ENCODE data around the gene SPNS2. TPM values are rescaled to one million over a fixed set of nuclear protein-coding genes. Genes with fewer than 3 reads are reported as not detected.

Gene SPNS2
- total RNA-seq, 1 experiment from 2014 or later = not detected

DNA sequence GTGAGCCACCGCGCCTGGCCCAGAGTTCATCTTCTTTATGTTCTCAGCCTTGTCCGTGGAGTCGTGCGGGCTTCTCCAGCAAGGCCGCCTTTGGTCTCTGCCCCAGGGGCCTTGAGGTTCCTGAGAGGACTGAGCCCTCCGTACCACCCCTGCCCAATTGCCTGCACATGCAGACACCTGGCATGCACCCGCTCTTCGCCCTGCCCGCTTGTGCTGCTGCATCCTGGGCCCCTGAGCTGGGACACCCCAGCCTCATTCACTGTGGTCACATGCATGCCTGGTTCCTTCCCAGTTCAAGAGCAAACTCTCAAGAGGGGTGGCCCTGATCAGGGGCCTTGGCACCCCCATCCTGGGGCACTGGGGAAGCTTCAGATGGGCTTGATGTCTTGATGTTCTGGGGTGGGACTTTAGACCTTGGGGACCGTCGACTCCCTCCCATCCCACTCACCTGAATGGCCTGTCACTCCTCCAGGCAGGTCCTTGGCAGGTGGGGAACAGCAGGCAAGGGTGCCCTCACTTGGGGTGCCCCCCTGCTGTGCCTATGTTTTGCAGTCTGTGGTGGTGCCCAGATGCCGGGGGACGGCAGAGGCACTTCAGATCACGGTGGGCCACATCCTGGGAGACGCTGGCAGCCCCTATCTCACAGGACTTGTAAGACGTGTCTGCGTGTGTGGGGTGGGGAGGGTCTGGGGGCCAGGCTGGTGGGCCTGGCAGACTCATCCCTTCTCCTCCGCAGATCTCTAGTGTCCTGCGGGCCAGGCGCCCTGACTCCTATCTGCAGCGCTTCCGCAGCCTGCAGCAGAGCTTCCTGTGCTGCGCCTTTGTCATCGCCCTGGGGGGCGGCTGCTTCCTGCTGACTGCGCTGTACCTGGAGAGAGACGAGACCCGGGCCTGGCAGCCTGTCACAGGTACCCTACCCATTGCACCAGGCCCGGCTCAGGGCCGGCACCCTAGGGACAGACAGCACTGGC lies 12.7 kb upstream of the SPNS2 start:
- DNase-seq (ENCODE audit: unreplicated experiment) = no peak
- CTCF ChIA-PET = no interaction called here
- POLR2A ChIA-PET = interaction anchor here (0.6 kb wide), 1 partner anchor 1745 kb away, joined by 4 read pairs; no protein-coding TSS in a partner anchor
- Mint-ChIP-seq H3K27me3 (ENCODE audit: insufficient read depth, unreplicated experiment) (no peaks in the 10 kb centered on the region), H3K27ac (ENCODE audit: low read depth, unreplicated experiment) (no peak overlapping the region), H3K4me3 (ENCODE audit: unreplicated experiment) (no peak overlapping the region), H3K36me3 (ENCODE audit: insufficient read depth, unreplicated experiment) (no peaks in the 10 kb centered on the region), H3K4me1 (ENCODE audit: insufficient read depth, unreplicated experiment) (peaks cover 18% of the 10 kb centered on the region), H3K9me3 (ENCODE audit: unreplicated experiment) (no peaks in the 10 kb centered on the region)
- TF ChIP-seq, protein P1, sequence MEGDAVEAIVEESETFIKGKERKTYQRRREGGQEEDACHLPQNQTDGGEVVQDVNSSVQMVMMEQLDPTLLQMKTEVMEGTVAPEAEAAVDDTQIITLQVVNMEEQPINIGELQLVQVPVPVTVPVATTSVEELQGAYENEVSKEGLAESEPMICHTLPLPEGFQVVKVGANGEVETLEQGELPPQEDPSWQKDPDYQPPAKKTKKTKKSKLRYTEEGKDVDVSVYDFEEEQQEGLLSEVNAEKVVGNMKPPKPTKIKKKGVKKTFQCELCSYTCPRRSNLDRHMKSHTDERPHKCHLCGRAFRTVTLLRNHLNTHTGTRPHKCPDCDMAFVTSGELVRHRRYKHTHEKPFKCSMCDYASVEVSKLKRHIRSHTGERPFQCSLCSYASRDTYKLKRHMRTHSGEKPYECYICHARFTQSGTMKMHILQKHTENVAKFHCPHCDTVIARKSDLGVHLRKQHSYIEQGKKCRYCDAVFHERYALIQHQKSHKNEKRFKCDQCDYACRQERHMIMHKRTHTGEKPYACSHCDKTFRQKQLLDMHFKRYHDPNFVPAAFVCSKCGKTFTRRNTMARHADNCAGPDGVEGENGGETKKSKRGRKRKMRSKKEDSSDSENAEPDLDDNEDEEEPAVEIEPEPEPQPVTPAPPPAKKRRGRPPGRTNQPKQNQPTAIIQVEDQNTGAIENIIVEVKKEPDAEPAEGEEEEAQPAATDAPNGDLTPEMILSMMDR (IDR thresholded peaks at IDR 0.05; ENCODE audit: unreplicated experiment) = no peak
- no TSS peak for BruUV-seq (replicated peaks)
- intact Hi-C loops (cut with micrococcal nuclease) = no loop called here

DNA sequence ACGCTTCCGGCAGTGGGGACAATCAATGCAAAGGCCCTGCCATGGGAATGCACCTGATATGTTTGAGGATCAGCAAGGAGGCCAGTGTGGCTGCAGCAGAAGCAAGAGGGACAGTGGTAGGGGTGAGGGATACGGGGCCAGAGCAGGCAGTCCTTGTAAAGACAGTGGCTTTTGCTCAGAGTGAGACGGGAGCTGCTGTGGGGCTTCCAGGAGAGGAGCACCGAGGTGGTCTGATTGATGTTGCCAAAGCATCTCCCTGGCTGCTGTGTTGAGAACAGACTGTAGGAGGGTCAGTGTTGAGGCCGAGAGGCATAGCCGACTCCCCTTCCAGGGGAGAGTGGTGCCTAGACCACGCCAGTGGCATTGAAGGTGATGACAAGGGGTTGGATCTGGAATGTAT lies 11.4 kb upstream of the SPNS2 start:
- CTCF ChIA-PET = no interaction called here
- H3K27me3 Mint-ChIP-seq (ENCODE audit: insufficient read depth, unreplicated experiment) = no peaks in the 10 kb centered on the region
- H3K4me1 Mint-ChIP-seq (ENCODE audit: insufficient read depth, unreplicated experiment) = peaks cover 18% of the 10 kb centered on the region
- no peak overlapping the region for H3K4me3 Mint-ChIP-seq (ENCODE audit: unreplicated experiment)
- BruUV-seq (replicated peaks) = no TSS peak
- POLR2A ChIA-PET = no interaction called here
- no peak overlapping the region for H3K27ac Mint-ChIP-seq (ENCODE audit: low read depth, unreplicated experiment)
- TF ChIP-seq, protein P1 (IDR thresholded peaks at IDR 0.05; ENCODE audit: unreplicated experiment) = no peak
- H3K9me3 Mint-ChIP-seq (ENCODE audit: unreplicated experiment) = no peaks in the 10 kb centered on the region
- no peaks in the 10 kb centered on the region for H3K36me3 Mint-ChIP-seq (ENCODE audit: insufficient read depth, unreplicated experiment)
- intact Hi-C loops (cut with micrococcal nuclease) = no loop called here
- DNase-seq (ENCODE audit: unreplicated experiment) = no peak

DNA sequence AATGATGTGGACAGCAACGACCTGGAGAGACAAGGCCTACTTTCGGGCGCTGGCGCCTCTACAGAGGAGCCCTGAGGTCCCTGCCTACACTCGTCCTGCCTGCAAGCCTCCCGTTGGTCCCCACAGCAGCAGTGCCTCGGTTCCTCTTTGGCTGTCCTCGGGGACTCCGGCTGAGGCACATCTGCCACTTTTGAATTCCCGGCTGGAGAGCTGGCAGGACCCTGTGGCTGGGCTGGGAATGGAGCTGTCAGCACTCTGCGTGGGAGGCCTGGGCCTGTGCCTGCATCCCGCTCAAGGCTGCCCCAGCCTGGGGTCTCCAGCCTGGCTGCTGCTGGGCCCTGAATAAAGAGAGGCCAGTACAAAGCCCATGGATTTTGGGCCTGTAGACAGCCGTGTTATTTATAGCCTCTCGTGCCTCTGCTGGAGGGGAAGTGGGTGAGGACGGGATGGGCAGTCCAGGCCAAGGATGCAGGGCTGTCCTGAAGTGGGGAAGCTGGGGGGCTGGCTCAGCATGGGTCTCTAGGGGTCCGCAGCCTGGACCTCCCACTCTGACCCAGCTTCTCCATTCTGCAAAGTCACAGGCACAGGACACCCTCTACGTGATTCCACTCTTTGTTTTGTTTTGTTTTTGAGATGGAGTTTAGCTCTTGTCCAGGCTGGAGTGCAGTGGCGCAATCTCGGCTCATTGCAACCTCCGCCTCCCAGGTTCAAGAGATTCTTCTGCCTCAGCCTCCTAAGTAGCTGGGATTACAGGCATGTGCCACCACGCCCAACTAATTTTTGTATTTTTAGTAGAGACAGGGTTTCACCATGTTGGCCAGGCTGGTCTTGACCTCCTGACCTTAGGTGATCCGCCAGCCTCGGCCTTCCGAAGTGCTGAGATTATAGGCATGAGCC lies 10.6 kb upstream of the SPNS2 start:
- Mint-ChIP-seq H3K9me3 (ENCODE audit: unreplicated experiment) (no peaks in the 10 kb centered on the region), H3K4me1 (ENCODE audit: insufficient read depth, unreplicated experiment) (peaks cover 24% of the 10 kb centered on the region), H3K27ac (ENCODE audit: low read depth, unreplicated experiment) (no peak overlapping the region), H3K27me3 (ENCODE audit: insufficient read depth, unreplicated experiment) (no peaks in the 10 kb centered on the region), H3K4me3 (ENCODE audit: unreplicated experiment) (no peak overlapping the region), H3K36me3 (ENCODE audit: insufficient read depth, unreplicated experiment) (no peaks in the 10 kb centered on the region)
- ChIA-PET POLR2A (no interaction called here), CTCF (no interaction called here)
- TF ChIP-seq, protein P1 (IDR thresholded peaks at IDR 0.05; ENCODE audit: unreplicated experiment) = no peak
- no TSS peak for BruUV-seq (replicated peaks)
- intact Hi-C loops (cut with micrococcal nuclease) = no loop called here
- DNase-seq (ENCODE audit: unreplicated experiment) = no peak
